ENCODE data around the gene CCL28. TPM values are rescaled to one million over a fixed set of nuclear protein-coding genes. Genes with fewer than 3 reads are reported as not detected.
"Not testable (repeated sequence)": the region's sequence is repeated elsewhere in the genome, so short reads cannot be mapped to it uniquely, and the experiment has no call there.

The CCL28 gene
- total RNA-seq, 1 donor, result 15.6 TPM

DNA sequence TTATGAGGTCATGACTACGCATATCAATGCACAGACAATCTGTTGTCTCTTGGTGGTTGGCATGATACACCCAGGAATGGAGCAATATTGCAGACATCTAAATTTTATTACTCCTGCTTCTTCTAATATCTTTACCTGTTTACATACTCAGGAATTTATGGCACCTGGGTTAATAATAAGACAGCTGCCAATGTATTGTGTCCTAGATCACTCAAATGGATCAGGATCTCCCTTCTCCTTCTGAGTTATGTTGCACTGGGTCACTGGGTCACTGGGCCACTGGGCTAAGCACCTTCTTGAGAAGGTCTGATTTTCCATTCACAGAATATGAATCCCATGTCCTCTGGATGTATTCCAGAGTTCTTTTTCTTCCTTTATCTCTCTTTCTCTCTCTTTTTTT lies 41.8 kb downstream of the CCL28 start:
- Histone ChIP-seq H3K4me1 (ENCODE audit: insufficient read depth, low read length) (peaks cover 5% of the 10 kb centered on the region), H2AFZ (ENCODE audit: low read length) (no peak overlapping the region), H3K4me2 (ENCODE audit: insufficient read depth, low read length) (no peak overlapping the region), H3K27ac (ENCODE audit: low read depth, low read length) (no peak overlapping the region), H3K9me3 (ENCODE audit: low read depth, low read length) (no peaks in the 10 kb centered on the region), H4K20me1 (ENCODE audit: insufficient read depth, low read length) (no peaks in the 10 kb centered on the region), H3K36me3 (ENCODE audit: insufficient read depth, low read length) (no peaks in the 10 kb centered on the region), H3K27me3 (ENCODE audit: insufficient read depth, low read length) (no peaks in the 10 kb centered on the region), H3K4me3 (ENCODE audit: insufficient read depth, low read length) (no peak overlapping the region), H3K79me2 (ENCODE audit: insufficient read depth, low read length) (no peaks in the 10 kb centered on the region)
- TF ChIP-seq CTCF (IDR thresholded peaks at IDR 0.05; ENCODE audit: extremely low read depth, low read depth, low read length), result no peak
- no peak for DNase-seq (ENCODE audit: insufficient read length, low spot score, missing footprints)

- Histone ChIP-seq H4K20me1 (ENCODE audit: insufficient read depth, low read length) (no peaks in the 10 kb centered on the region), H3K79me2 (ENCODE audit: insufficient read depth, low read length) (no peaks in the 10 kb centered on the region), H3K4me1 (ENCODE audit: insufficient read depth, low read length) (peaks cover 5% of the 10 kb centered on the region), H2AFZ (ENCODE audit: low read length) (no peak overlapping the region), H3K4me3 (ENCODE audit: insufficient read depth, low read length) (no peak overlapping the region), H3K27me3 (ENCODE audit: insufficient read depth, low read length) (no peaks in the 10 kb centered on the region), H3K9me3 (ENCODE audit: low read depth, low read length) (no peaks in the 10 kb centered on the region), H3K27ac (ENCODE audit: low read depth, low read length) (no peak overlapping the region), H3K4me2 (ENCODE audit: insufficient read depth, low read length) (no peak overlapping the region), H3K36me3 (ENCODE audit: insufficient read depth, low read length) (no peaks in the 10 kb centered on the region)
- TF ChIP-seq CTCF (IDR thresholded peaks at IDR 0.05; ENCODE audit: extremely low read depth, low read depth, low read length), result no peak
- no peak for DNase-seq (ENCODE audit: insufficient read length, low spot score, missing footprints)
Observed at GRCh38 chr5:43369651-43370050, 42.5 kb downstream of the CCL28 start.

GRCh38 chr5:43367909-43368669 lies 44.1 kb downstream of the CCL28 start:
- Histone ChIP-seq H3K79me2 (ENCODE audit: insufficient read depth, low read length) (no peaks in the 10 kb centered on the region), H3K4me1 (ENCODE audit: insufficient read depth, low read length) (peaks cover 5% of the 10 kb centered on the region), H3K36me3 (ENCODE audit: insufficient read depth, low read length) (no peaks in the 10 kb centered on the region), H2AFZ (ENCODE audit: low read length) (no peak overlapping the region), H3K4me3 (ENCODE audit: insufficient read depth, low read length) (no peak overlapping the region), H3K4me2 (ENCODE audit: insufficient read depth, low read length) (no peak overlapping the region), H3K27ac (ENCODE audit: low read depth, low read length) (no peak overlapping the region), H3K9me3 (ENCODE audit: low read depth, low read length) (no peaks in the 10 kb centered on the region), H3K27me3 (ENCODE audit: insufficient read depth, low read length) (no peaks in the 10 kb centered on the region), H4K20me1 (ENCODE audit: insufficient read depth, low read length) (no peaks in the 10 kb centered on the region)
- no peak for DNase-seq (ENCODE audit: insufficient read length, low spot score, missing footprints)
- no peak for TF ChIP-seq CTCF (IDR thresholded peaks at IDR 0.05; ENCODE audit: extremely low read depth, low read depth, low read length)

DNA sequence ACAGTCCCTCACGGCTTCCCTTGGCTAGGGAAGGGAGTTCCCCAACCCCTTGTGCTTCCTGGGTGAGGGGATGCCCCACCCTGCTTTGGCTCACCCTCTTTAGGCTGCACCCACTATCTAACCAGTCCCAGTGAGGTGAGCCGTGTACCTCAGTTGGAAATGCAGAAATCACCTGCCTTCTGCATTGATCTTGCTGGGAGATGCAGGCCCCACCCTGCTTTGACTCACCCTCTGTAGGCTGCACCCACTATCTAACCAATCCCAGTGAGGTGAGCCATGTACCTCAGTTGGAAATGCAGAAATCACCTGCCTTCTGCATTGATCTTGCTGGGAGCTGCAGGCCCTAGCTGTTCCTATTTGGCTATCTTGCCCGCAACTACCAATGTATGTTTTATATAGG lies 44.7 kb downstream of the CCL28 start:
- Histone ChIP-seq H4K20me1 (ENCODE audit: insufficient read depth, low read length) (no peaks in the 10 kb centered on the region), H3K27me3 (ENCODE audit: insufficient read depth, low read length) (no peaks in the 10 kb centered on the region), H3K4me1 (ENCODE audit: insufficient read depth, low read length) (peaks cover 5% of the 10 kb centered on the region), H3K4me2 (ENCODE audit: insufficient read depth, low read length) (no peak overlapping the region), H3K36me3 (ENCODE audit: insufficient read depth, low read length) (no peaks in the 10 kb centered on the region), H3K79me2 (ENCODE audit: insufficient read depth, low read length) (no peaks in the 10 kb centered on the region), H3K27ac (ENCODE audit: low read depth, low read length) (no peak overlapping the region), H2AFZ (ENCODE audit: low read length) (no peak overlapping the region), H3K4me3 (ENCODE audit: insufficient read depth, low read length) (no peak overlapping the region), H3K9me3 (ENCODE audit: low read depth, low read length) (no peaks in the 10 kb centered on the region)
- no peak for TF ChIP-seq CTCF (IDR thresholded peaks at IDR 0.05; ENCODE audit: extremely low read depth, low read depth, low read length)
- no peak for DNase-seq (ENCODE audit: insufficient read length, low spot score, missing footprints)

DNA sequence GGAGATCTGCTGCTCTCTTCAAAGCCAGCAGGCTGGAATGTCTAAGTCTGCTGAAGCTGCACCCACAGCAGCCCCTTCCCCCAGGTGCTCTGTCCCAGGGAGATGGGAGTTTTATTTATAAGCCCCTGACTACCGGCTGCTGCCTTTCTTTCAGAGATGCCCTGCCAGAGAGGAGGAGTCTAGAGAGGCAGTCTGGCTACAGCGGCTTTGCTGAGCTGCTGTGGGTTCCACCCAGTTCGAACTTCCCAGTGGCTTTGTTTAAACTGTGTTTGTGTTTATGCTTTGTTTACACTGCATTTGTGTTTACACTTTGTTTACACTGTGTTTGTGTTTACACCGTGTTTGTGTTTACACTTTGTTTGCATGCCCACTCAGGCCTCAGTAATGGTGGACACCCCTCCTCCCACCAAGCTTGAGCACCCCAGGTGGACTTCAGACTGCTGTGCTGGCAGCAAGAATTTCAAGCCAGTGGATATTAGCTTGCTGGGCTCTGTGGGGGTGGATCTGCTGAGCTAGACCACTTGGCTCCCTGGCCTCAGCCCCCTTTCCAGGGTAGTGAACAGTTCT lies 45.4 kb downstream of the CCL28 start:
- H3K36me3 ChIP-seq (ENCODE audit: insufficient read depth, low read length); H2AFZ ChIP-seq (ENCODE audit: low read length); DNase-seq (ENCODE audit: insufficient read length, low spot score, missing footprints); H3K27me3 ChIP-seq (ENCODE audit: insufficient read depth, low read length); H3K9me3 ChIP-seq (ENCODE audit: low read depth, low read length); H3K4me2 ChIP-seq (ENCODE audit: insufficient read depth, low read length); H3K27ac ChIP-seq (ENCODE audit: low read depth, low read length); H4K20me1 ChIP-seq (ENCODE audit: insufficient read depth, low read length); H3K4me3 ChIP-seq (ENCODE audit: insufficient read depth, low read length); H3K4me1 ChIP-seq (ENCODE audit: insufficient read depth, low read length); H3K79me2 ChIP-seq (ENCODE audit: insufficient read depth, low read length): not testable (repeated sequence)

DNA sequence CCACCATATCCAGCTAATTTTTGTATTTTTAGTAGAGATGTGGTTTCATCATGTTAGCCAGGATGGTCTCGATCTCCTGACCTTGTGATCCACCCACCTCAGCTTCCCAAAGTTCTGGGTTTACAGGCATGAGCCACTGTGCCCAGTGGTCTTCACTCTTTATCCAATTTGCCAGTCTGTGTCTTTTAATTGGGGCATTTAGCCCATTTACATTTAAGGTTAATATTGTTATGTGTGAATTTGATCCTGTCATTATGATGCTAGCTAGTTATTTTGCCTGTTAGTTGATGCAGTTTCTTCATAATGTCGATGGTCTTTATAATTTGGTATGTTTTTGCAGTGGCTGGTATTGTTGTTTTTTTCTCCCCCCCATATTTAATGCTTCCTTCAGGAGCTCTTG lies 47.0 kb downstream of the CCL28 start:
- not testable (repeated sequence) for H3K4me3 ChIP-seq (ENCODE audit: insufficient read depth, low read length); H2AFZ ChIP-seq (ENCODE audit: low read length); H4K20me1 ChIP-seq (ENCODE audit: insufficient read depth, low read length); H3K9me3 ChIP-seq (ENCODE audit: low read depth, low read length); H3K27ac ChIP-seq (ENCODE audit: low read depth, low read length); H3K36me3 ChIP-seq (ENCODE audit: insufficient read depth, low read length); H3K4me1 ChIP-seq (ENCODE audit: insufficient read depth, low read length); H3K4me2 ChIP-seq (ENCODE audit: insufficient read depth, low read length); H3K79me2 ChIP-seq (ENCODE audit: insufficient read depth, low read length); H3K27me3 ChIP-seq (ENCODE audit: insufficient read depth, low read length); DNase-seq (ENCODE audit: insufficient read length, low spot score, missing footprints)
